Gastrocnemius medialis (tissue), 4 donors: ENCODE data around the gene TMEM14A. TPM values are rescaled to one million over a fixed set of nuclear protein-coding genes. Genes with fewer than 3 reads are reported as not detected.

Experiments
- ATAC-seq, 2 donors: fragments of 150-250 bp; one replicate each; pipeline ENCODE4 v1.9.1; 2016
- DNase-seq, 2 donors: peaks; one replicate each; pipeline ENCODE4 v3.0.0-alpha.2; 2019
- H3K27ac ChIP-seq, 4 donors: fragments of 200-600 bp; sonication (generic); 1 replicate in 1 of 4; 2 replicates in 3 of 4; pipeline ENCODE4 v1.5.1; 2016 to 2018; ENCODE audit warnings: mild to moderate bottlenecking in 2 of 4, moderate library complexity in 1 of 4
- H3K27me3 ChIP-seq, 3 donors: fragments of 200-600 bp; sonication (generic) in 2 of 3; 1 replicate in 1 of 3; 2 replicates in 2 of 3; pipeline versions ENCODE4 v1.5.1 to v1.6.0; 2016 to 2019; ENCODE audit warnings: mild to moderate bottlenecking in 1 of 3, moderate library complexity in 1 of 3
- H3K36me3 ChIP-seq, 2 donors: fragments of 200-600 bp; sonication (generic) in 1 of 2; one replicate each; pipeline ENCODE4 v1.5.1; 2017 to 2018
- H3K4me1 ChIP-seq, 2 donors: fragments of 200-600 bp; sonication (generic) in 1 of 2; one replicate each; pipeline ENCODE4 v1.5.1; 2016 to 2017; ENCODE audit warnings: mild to moderate bottlenecking in 2 of 2
- H3K4me3 ChIP-seq, 4 donors: fragments of 200-600 bp; sonication (generic) in 3 of 4; 1 replicate in 1 of 4; 2 replicates in 3 of 4; pipeline ENCODE4 v1.5.1; 2016 to 2019; ENCODE audit warnings: mild to moderate bottlenecking in 2 of 4
- H3K9me3 ChIP-seq, 3 donors: fragments of 200-600 bp; sonication (generic) in 2 of 3; 1 replicate in 1 of 3; 2 replicates in 2 of 3; pipeline ENCODE4 v1.5.1; 2016 to 2019
- POLR2A ChIP-seq, 2 donors: fragments of 450-650 bp; IDR thresholded peaks; one replicate each; pipeline ENCODE4 v1.6.1; 2017; ENCODE audit warnings: antibody characterized with exemption in 2 of 2, mild to moderate bottlenecking in 2 of 2, moderate library complexity in 2 of 2
- in situ Hi-C, 4 donors: fragments of 200-750 bp; cut with MboI; loops; one replicate each; pipeline versions ENCODE4 v1.15.0 to v1.8.0; 2017; ENCODE audit warnings: low sequenced_read_pairs in 4 of 4
- intact Hi-C: fragments of 100-400 bp; cut with DNase I; formaldehyde crosslinking; loops from one replicate; pipeline ENCODE4 v1.15.1; 2023; ENCODE audit warnings: low total_unique reads
- total RNA-seq, 4 donors: library from RNA; depleted of rRNA; stranded (reverse); fragments of >200 nt; gene quantifications; one replicate each; pipeline versions ENCODE4 v1.1.0 to v1.2.3, GENCODE V29; 2016
- TF ChIP-seq, protein P1 (sequence below), 5 experiments: fragments of 450-650 bp in 3 of 5; fragments of 200-600 bp in 2 of 5; sonication (generic) in 2 of 5; IDR thresholded peaks in 4 of 5; conservative IDR thresholded peaks in 1 of 5; 1 replicate in 4 of 5; 2 replicates in 1 of 5; pipeline ENCODE4 v1.5.1; 2016 to 2019; ENCODE audit warnings: antibody characterized with exemption in 5 of 5, mild to moderate bottlenecking in 3 of 5, moderate library complexity in 3 of 5

TMEM14A gene
- total RNA-seq, 4 donors from 2014 or later = 0.75 to 1.8 (median 1.4) TPM; not detected in 1

DNA sequence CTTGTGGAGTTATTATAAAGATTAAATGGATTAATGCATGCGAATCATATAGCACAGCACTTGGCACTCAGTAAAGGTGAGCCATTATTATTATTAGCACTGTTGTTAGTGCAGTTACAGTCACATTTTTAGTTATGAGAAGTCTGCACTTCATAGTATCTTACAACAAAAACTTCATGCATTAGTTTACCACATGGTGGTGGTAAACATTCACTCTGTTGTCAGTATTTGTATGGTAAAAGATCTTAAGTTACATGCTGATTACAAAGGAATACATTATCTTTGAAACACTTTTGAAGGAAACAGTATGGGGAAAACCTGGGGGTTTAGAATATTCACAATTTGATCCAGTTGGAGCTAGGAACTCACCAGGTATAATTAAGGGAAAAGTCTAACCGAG lies 20.8 kb downstream of the TMEM14A start:
- Histone ChIP-seq H3K4me3 (no peak overlapping the region), H3K27ac (no peak overlapping the region), H3K4me1 (no peaks in the 10 kb centered on the region), H3K27me3 (no peaks in the 10 kb centered on the region), H3K36me3 (no peaks in the 10 kb centered on the region), H3K9me3 (no peaks in the 10 kb centered on the region)
- intact Hi-C loops = no loop called here
- DNase-seq (no peak), ATAC-seq (no peak)
- in situ Hi-C loops = no loop called here
- TF ChIP-seq POLR2A (IDR thresholded peaks at IDR 0.05) = no peak
- TF ChIP-seq, protein P1, sequence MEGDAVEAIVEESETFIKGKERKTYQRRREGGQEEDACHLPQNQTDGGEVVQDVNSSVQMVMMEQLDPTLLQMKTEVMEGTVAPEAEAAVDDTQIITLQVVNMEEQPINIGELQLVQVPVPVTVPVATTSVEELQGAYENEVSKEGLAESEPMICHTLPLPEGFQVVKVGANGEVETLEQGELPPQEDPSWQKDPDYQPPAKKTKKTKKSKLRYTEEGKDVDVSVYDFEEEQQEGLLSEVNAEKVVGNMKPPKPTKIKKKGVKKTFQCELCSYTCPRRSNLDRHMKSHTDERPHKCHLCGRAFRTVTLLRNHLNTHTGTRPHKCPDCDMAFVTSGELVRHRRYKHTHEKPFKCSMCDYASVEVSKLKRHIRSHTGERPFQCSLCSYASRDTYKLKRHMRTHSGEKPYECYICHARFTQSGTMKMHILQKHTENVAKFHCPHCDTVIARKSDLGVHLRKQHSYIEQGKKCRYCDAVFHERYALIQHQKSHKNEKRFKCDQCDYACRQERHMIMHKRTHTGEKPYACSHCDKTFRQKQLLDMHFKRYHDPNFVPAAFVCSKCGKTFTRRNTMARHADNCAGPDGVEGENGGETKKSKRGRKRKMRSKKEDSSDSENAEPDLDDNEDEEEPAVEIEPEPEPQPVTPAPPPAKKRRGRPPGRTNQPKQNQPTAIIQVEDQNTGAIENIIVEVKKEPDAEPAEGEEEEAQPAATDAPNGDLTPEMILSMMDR (IDR thresholded peaks at IDR 0.05 in 4 of 5, conservative IDR thresholded peaks at IDR 0.05 in 1 of 5) = no peak

DNA sequence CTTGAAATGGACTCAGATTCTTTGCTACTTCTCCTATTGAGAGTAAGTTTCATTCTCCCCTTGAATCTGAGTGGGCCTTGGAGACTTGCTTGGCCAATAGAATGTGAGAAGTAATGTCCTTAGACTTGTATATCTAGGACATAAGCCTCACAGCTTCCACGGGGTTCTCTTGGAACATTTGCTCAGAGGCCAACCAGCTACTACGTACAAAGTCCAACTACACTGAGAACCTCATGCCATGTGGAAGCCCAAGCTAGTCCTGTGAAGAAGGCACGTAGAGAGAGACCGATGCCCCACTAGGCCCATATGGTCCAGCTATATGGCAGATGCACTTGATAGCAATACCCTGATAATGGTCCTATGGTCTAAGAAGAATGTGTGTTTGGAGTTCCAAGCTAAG lies 22.9 kb downstream of the TMEM14A start:
- intact Hi-C loops = no loop called here
- Histone ChIP-seq H3K36me3 (no peaks in the 10 kb centered on the region), H3K9me3 (no peaks in the 10 kb centered on the region), H3K4me3 (no peak overlapping the region), H3K4me1 (no peaks in the 10 kb centered on the region), H3K27ac (no peak overlapping the region), H3K27me3 (no peaks in the 10 kb centered on the region)
- ATAC-seq = no peak
- TF ChIP-seq, protein P1 (IDR thresholded peaks at IDR 0.05 in 4 of 5, conservative IDR thresholded peaks at IDR 0.05 in 1 of 5) = no peak
- no peak for TF ChIP-seq POLR2A (IDR thresholded peaks at IDR 0.05)
- in situ Hi-C loops = no loop called here
- no peak for DNase-seq

DNA sequence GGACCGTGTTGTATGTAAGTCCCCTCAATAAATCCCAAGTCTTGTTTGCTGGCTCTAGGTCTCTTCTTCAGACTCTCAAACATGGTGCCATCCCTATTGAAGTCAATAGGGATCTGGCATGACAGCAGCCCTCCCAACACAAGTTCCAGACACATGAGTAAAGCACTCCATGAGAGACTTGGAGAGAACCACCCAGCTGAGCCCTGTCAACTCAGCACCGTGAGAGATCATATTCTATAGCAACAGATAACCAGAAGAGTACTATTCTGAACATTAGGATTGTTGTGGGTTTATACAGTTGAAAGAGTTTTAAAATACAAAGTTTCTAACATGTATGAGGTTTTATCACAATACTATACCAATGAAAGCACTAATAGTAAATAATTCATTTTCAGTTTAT lies 23.5 kb downstream of the TMEM14A start:
- intact Hi-C loops (no loop called here), in situ Hi-C loops (no loop called here)
- no peak overlapping the region for H3K27ac ChIP-seq
- TF ChIP-seq POLR2A (IDR thresholded peaks at IDR 0.05) = no peak
- ATAC-seq (no peak), DNase-seq (no peak)
- no peaks in the 10 kb centered on the region for H3K4me1 ChIP-seq
- H3K4me3 ChIP-seq = no peak overlapping the region
- no peaks in the 10 kb centered on the region for H3K9me3 ChIP-seq
- no peaks in the 10 kb centered on the region for H3K36me3 ChIP-seq
- H3K27me3 ChIP-seq = no peaks in the 10 kb centered on the region

DNA sequence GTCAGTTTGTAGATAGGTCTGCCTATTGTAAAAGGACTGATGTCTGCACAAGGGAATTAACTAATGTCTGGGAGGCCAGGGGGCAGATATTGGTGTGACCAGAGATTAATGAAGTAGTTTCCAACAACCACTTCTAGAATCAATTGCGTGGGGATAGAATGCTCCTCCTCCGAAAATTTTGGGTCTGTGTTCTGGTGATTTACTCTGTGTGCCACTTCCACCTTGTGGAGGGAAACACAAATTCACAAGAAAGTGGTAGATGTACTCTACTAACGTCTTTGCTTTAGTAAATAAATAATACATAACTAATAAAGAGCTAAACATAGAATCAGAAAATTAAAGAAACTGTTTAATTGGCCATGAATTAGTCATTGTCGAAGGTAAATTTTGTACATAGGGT lies 25.5 kb downstream of the TMEM14A start:
- Histone ChIP-seq H3K9me3 (no peaks in the 10 kb centered on the region), H3K27me3 (no peaks in the 10 kb centered on the region), H3K27ac (no peak overlapping the region), H3K4me3 (no peak overlapping the region), H3K4me1 (no peaks in the 10 kb centered on the region), H3K36me3 (no peaks in the 10 kb centered on the region)
- no peak for DNase-seq
- in situ Hi-C loops = no loop called here
- intact Hi-C loops = no loop called here
- ATAC-seq = no peak
- TF ChIP-seq POLR2A (IDR thresholded peaks at IDR 0.05) = no peak
- TF ChIP-seq, protein P1 (IDR thresholded peaks at IDR 0.05 in 4 of 5, conservative IDR thresholded peaks at IDR 0.05 in 1 of 5) = no peak

DNA sequence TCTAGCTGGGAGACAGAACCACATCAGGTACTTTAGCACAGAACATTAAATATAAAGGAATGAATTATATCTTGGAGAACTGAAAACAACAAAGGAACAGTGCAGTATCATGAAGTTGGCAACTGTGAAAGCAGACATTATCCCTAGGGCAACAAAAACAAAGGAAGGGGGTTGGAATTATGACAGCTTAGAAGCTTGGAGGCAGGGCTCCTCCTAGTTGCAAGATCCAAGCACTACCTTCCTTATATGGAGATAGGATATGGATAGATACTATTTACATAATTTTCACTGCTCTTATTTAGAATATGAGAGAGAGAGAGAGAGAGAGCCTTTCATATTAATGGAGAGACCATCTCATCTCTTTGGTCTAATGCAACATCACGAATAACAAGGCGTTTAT lies 27.0 kb downstream of the TMEM14A start:
- TF ChIP-seq, protein P1 (IDR thresholded peaks at IDR 0.05 in 4 of 5, conservative IDR thresholded peaks at IDR 0.05 in 1 of 5) = no peak
- TF ChIP-seq POLR2A (IDR thresholded peaks at IDR 0.05) = no peak
- H3K27me3 ChIP-seq = no peaks in the 10 kb centered on the region
- H3K4me1 ChIP-seq = no peaks in the 10 kb centered on the region

More for the DNA sequence above, 27.0 kb downstream of the TMEM14A start:
- DNase-seq (no peak), ATAC-seq (no peak)
- Histone ChIP-seq H3K36me3 (no peaks in the 10 kb centered on the region), H3K9me3 (no peaks in the 10 kb centered on the region), H3K4me3 (no peak overlapping the region), H3K27ac (no peak overlapping the region)
- in situ Hi-C loops = no loop called here
- intact Hi-C loops = no loop called here
